B cell (primary cell): ENCODE measurements around the gene TMEM156. TPM values are rescaled to one million over a fixed set of nuclear protein-coding genes. Genes with fewer than 3 reads are reported as not detected.
A peak's percentile ranks its signal among the peaks of the same experiment; 100 is the strongest.

Experiments used
- ATAC-seq: fragments of 200-7000 bp; cut with Tn5 transposase; one replicate; pipeline ENCODE4 v1.10.0; 2021; ENCODE audit warnings: low read depth, mild to moderate bottlenecking, moderate number of reproducible peaks, moderate library complexity
- CTCF ChIA-PET: fragments of 350-600 bp; sonication (Branson Sonifier 250); formaldehyde crosslinking; loops from one replicate; lab custom pipeline; 2021; ENCODE audit warnings: antibody characterized with exemption, inconsistent platforms; lab: Charles Lee
- POLR2A ChIA-PET: fragments of 350-600 bp; sonication (Branson Sonifier 250); formaldehyde crosslinking; loops from one replicate; lab custom pipeline; 2021; ENCODE audit warnings: antibody characterized with exemption; lab: Charles Lee
- DNase-seq: peaks from one replicate; pipeline ENCODE4 v3.0.0; 2013
- H2AFZ ChIP-seq: 2 replicates; pipeline ENCODE4 v1.6.1; 2012; ENCODE audit warnings: mild to moderate bottlenecking, low read depth, low read length; ENCODE audit not compliant: insufficient read depth, poor library complexity, severe bottlenecking
- H3K27ac ChIP-seq, 2 donors: 1 replicate in 1 of 2; 2 replicates in 1 of 2; pipeline ENCODE4 v1.5.1; 2012 to 2013; ENCODE audit warnings: low read length in 2 of 2, mild to moderate bottlenecking in 2 of 2, moderate library complexity in 1 of 2
- H3K27me3 ChIP-seq, 4 experiments: fragments of 200-600 bp in 1 of 4; sonication (generic) in 1 of 4; replicated peaks in 1 of 4; 1 replicate in 2 of 4; 2 replicates in 2 of 4; pipeline versions ENCODE4 v1.6.1 to v1.7.0; 2013 to 2016; ENCODE audit warnings: low read length in 3 of 4, mild to moderate bottlenecking in 2 of 4, mixed read lengths in 1 of 4, moderate library complexity in 1 of 4; ENCODE audit not compliant: insufficient read depth in 4 of 4, control insufficient read depth in 3 of 4; ENCODE audit errors: control extremely low read depth in 1 of 4
- H3K36me3 ChIP-seq, 2 experiments: replicated peaks in 1 of 2; 1 replicate in 1 of 2; 2 replicates in 1 of 2; pipeline versions ENCODE4 v1.6.1 to v1.7.1; 2013; ENCODE audit warnings: low read length in 1 of 2; ENCODE audit not compliant: insufficient read depth in 2 of 2, control insufficient read depth in 1 of 2; ENCODE audit errors: control extremely low read depth in 1 of 2, extremely low read depth in 1 of 2
- H3K4me1 ChIP-seq, 2 donors: fragments of 200-600 bp in 1 of 2; sonication (generic) in 1 of 2; 1 replicate in 1 of 2; 2 replicates in 1 of 2; pipeline versions ENCODE4 v1.5.1 to v1.6.1; 2013 to 2017; ENCODE audit warnings: low read length in 2 of 2; ENCODE audit not compliant: control insufficient read depth in 2 of 2, insufficient read depth in 2 of 2
- H3K4me2 ChIP-seq: replicated peaks from 2 replicates; pipeline ENCODE3; 2012; ENCODE audit warnings: mild to moderate bottlenecking, low read depth, low read length; ENCODE audit not compliant: poor library complexity, severe bottlenecking
- H3K4me3 ChIP-seq, 5 experiments: fragments of 200-600 bp in 1 of 5; sonication (generic) in 1 of 5; 1 replicate in 3 of 5; 2 replicates in 2 of 5; pipeline versions ENCODE4 v1.5.1 to v1.7.0; 2011 to 2016; ENCODE audit warnings: low read length in 4 of 5, mild to moderate bottlenecking in 4 of 5, low read depth in 2 of 5, control low read depth in 1 of 5, moderate library complexity in 1 of 5; ENCODE audit not compliant: insufficient read depth in 1 of 5; ENCODE audit errors: control extremely low read depth in 1 of 5, extremely low read depth in 1 of 5
- H3K79me2 ChIP-seq: fragments of 200-600 bp; sonication (generic); one replicate; pipeline ENCODE4 v1.6.0; 2016; ENCODE audit warnings: low read length; ENCODE audit not compliant: control insufficient read depth, insufficient read depth
- H3K9ac ChIP-seq: fragments of 200-600 bp; sonication (generic); 2 replicates; pipeline ENCODE4 v1.6.1; 2017; ENCODE audit warnings: mild to moderate bottlenecking, low read length, moderate library complexity
- H3K9me3 ChIP-seq, 3 donors: one replicate each; pipeline versions ENCODE4 v1.6.1 to v1.7.1; 2013; ENCODE audit warnings: low read length in 2 of 3; ENCODE audit not compliant: control insufficient read depth in 2 of 3, insufficient read depth in 1 of 3; ENCODE audit errors: control extremely low read depth in 1 of 3
- H4K20me1 ChIP-seq: 2 replicates; pipeline ENCODE4 v1.6.0; 2012; ENCODE audit warnings: mild to moderate bottlenecking, low read length; ENCODE audit not compliant: insufficient read depth, control insufficient read depth, poor library complexity, severe bottlenecking
- H3K27ac Mint-ChIP-seq: one replicate; pipeline ENCODE4 v1.8.0; 2021; ENCODE audit warnings: mixed read lengths
- H3K27me3 Mint-ChIP-seq: one replicate; pipeline ENCODE4 v1.8.0; 2021; ENCODE audit warnings: mixed read lengths
- H3K4me1 Mint-ChIP-seq: one replicate; pipeline ENCODE4 v1.8.0; 2021; ENCODE audit warnings: mixed read lengths
- H3K4me3 Mint-ChIP-seq: one replicate; pipeline ENCODE4 v1.8.0; 2021; ENCODE audit warnings: mixed read lengths
- H3K9me3 Mint-ChIP-seq: one replicate; pipeline ENCODE4 v1.8.0; 2022; ENCODE audit warnings: mixed read lengths; ENCODE audit not compliant: insufficient read depth
- CTCF ChIP-seq: fragments of 200-600 bp; IDR thresholded peaks from one replicate; pipeline ENCODE4 v1.8.0; 2022; ENCODE audit warnings: antibody characterized with exemption, mild to moderate bottlenecking
- EZH2 ChIP-seq: IDR thresholded peaks from 2 replicates; pipeline ENCODE4 v1.6.1; 2012; ENCODE audit warnings: borderline replicate concordance, low read depth, mild to moderate bottlenecking, moderate library complexity, low read length; ENCODE audit not compliant: insufficient read depth, poor library complexity, severe bottlenecking
- WGBS: methylation state at CpG from one replicate; pipeline ENCODE4 v1.1.5; 2013; ENCODE audit warnings: missing lambda C conversion rate; ENCODE audit not compliant: insufficient coverage; 5-methylcytosine and 5-hydroxymethylcytosine counted together
- intact Hi-C: fragments of 100-400 bp; cut with micrococcal nuclease; formaldehyde crosslinking; loops from one replicate; pipeline ENCODE4 v1.10.0; 2022
- polyA plus RNA-seq: library from polyadenylated mRNA; depleted of rRNA; stranded (reverse); fragments of >200 nt; gene quantifications from 2 replicates; pipeline ENCODE4 v1.2.3, GENCODE V29; 2012
- total RNA-seq, 2 donors: library from RNA; stranded (reverse); fragments of 120-200 nt in 1 of 2; gene quantifications; 1 replicate in 1 of 2; 2 replicates in 1 of 2; pipeline versions ENCODE4 v1.2.3 to v1.2.4, GENCODE V29; 2013 to 2022

The TMEM156 gene
- total and polyA plus RNA-seq, 2 donors (not counting 1 experiment from before 2014, with no cell fraction given) = 58.4 to 59.9 TPM

DNA sequence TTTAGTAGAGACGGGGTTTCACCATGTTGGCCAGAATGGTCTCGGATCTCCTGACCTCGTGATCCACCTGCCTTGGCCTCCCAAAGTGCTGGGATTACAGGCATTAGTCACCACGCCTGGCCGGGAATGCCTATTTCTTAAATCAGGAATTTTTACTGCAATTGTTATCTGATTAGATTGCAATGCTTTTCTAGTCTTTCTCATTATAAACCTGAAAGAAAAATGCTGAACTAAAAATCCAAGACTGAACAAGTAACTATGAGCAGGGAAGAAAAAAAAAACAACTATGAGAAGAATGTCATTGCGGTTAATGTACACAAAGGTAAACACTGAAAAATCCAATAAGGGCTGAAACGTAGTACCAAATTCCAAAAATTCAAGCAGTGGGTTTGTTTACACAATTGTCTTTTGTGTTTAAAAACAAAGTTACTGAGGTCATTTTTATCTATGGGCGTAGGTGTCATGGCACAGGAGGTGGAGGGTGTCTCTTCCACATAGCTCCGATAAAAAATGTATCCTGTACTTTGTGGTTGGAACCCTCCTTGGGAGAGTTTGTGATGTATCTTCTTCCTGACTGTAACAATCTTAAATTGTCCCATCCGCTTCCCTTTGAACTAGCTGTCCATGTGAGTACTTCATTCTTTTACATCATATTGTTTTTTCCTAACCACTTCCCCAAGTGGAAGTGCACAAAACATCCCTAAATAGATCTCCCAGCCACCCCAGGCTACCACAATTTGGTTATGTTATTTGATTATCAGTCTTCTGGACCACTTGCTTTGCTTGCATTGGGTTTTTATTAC lies 11.1 kb upstream of the TMEM156 start:
- CTCF ChIA-PET = interaction anchor here (0.6 to 6.6 kb wide), 12 partner anchors 11 to 284 kb away, joined by 3 to 55 read pairs (median 5); partner anchors contain the start of genes TLR10 and TMEM156
- H3K9me3 Mint-ChIP-seq = no peaks in the 10 kb centered on the region
- no peak for DNase-seq
- H3K27ac ChIP-seq = peak overlapping the region; percentile 93 to 95
- H3K9ac ChIP-seq = peak overlapping the region; percentile 77
- ATAC-seq = no peak
- peak overlapping the region; percentile 80 for H3K4me3 Mint-ChIP-seq
- no peak for TF ChIP-seq CTCF
- no peak for TF ChIP-seq EZH2
- intact Hi-C loops = loop anchor here (1.0 to 10.0 kb wide), 5 partner anchors 282 to 1262 kb away; partner anchors contain the start of genes LIAS, PDS5A and RPL9
- peak overlapping the region; percentile 80 for H3K4me2 ChIP-seq
- H3K4me3 ChIP-seq = peak overlapping the region; percentile 56 to 94 (median 75)
- H2AFZ ChIP-seq = peak overlapping the region; percentile 64
- H4K20me1 ChIP-seq = peaks cover 13% of the 10 kb centered on the region
- POLR2A ChIA-PET = interaction anchor here (0.5 to 3.8 kb wide), 6 partner anchors 11 to 724 kb away, joined by 4 to 30 read pairs (median 6); partner anchors contain the start of gene TMEM156
- WGBS = 80% methylated on average over 6 of the region's 10 CpGs
- H3K4me1 ChIP-seq = peaks cover 42 to 44% of the 10 kb centered on the region in 2 donors
- no peaks in the 10 kb centered on the region for H3K27me3 ChIP-seq
- peaks cover 56% of the 10 kb centered on the region for H3K4me1 Mint-ChIP-seq
- peaks cover 31% of the 10 kb centered on the region for H3K79me2 ChIP-seq
- H3K9me3 ChIP-seq = no peaks in the 10 kb centered on the region
- H3K27me3 Mint-ChIP-seq = no peaks in the 10 kb centered on the region
- H3K36me3 ChIP-seq = peaks cover 0 to 4% of the 10 kb centered on the region in 2 experiments
- peak overlapping the region; percentile 90 for H3K27ac Mint-ChIP-seq
